DMS153 (cell line): ENCODE measurements around the gene THRAP3.
"Not testable (repeated sequence)": the region's sequence is repeated elsewhere in the genome, so short reads cannot be mapped to it uniquely, and the experiment has no call there.

Experiments
- DNase-seq: peaks from one replicate; lab custom pipeline; 2025; lab: John Stamatoyannopoulos, UW

The THRAP3 gene

DNA sequence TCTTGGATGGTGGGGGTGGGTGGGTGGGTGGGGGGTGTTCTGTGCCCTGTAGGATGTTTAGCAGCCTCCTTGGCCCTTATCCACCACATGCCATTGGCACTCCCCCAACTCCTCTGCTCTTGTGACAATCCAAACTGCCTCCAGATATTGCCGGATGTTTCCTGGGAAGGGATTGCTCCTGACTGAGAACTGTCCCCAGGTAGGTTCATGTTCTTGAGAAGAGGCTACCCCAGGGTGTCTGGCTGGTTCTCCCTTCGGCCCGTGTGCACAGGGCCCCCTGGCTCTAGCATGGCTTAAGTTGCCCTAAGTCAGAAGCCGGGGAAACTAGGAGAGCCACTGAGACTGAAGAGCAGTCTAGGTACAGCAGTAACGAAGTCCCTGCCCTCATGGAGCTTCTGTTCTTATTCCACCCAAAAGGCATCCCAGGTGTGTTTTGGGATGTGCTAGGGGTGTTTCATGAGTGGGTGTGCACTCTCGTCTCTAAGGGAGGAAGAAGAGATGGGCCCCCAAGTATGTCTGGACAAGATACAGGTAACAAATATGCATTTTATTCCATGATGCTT, 19.8 kb upstream of the THRAP3 start:
- DNase-seq, result no peak

DNA sequence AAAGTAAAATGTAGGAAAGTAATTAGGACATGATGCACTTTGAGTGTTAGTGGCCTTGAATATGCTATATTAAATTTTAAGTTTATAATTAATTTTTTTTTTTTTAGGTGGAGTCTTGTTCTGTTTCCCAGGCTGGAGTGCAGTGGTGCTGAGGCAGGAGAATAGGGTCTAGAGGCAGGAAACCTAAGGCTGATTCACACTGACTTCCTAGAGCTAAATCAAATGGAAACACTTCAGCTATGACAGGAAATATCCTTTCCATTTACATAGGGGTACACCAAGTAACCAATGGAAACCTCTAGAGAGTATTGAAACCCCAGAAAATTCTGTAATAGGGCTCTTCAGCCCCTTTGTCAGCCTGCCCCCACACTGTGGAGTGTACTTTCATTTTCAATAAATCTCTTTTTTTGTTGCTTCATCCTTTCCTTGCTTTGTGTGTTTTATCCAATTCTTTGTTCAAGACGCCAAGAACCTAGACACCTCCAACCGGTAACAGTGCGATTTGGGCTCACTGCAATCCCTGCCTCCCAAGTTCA, 17.9 kb upstream of the THRAP3 start:
- DNase-seq, result no peak

DNA sequence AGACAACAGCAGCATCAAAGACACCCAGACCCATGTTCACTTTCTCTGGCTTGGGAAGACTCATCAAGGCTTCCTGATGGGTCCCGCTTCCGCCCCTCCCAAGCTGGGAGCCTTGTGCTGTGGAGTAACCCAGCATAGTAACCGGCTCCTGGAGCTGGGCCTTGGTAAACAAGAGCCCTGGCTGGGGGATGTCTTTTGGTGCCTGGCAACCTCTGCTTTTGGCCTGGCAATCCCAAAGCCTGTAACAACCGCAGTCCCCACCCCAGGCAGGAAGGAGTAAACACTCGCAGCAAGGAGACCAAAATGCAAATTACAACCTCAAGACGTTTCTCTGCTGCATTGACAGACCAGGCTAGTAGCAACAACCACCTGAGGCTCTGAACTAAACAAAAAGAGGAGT, 16.9 kb upstream of the THRAP3 start:
- DNase-seq, result no peak

DNA sequence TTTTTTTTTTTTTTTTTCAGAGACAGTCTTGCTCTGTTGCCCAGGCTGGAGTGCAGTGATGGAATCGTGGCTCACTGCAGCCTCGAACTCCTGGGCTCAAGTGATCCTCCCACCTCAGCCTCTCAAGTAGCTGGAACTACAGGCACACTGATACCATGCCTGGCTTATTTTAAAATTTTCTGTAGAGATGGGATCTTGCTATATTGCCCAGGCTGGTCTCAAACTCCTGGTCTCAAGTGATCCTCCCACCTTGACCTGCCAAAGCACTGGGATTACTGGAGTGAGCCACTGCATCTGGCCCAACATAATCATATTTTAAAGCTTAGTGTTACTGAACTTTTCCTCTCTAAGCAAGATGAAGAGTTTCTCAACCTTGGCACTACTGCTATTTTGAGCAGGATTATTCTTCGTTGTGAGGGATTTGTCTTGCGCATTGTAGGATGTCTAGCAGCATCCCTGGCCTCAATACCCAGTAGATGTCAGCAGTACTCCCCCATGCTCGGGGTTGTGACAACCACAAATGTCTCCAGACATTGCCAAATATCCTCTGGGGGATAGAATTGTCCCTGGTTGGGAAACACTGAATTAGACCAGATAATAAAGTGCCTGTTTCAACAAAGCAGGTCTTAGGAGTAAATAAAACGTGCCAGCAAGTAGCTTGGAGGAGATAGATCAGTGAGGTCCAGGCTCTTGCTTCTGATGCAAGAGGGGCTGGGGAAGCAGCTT, 15.1 kb upstream of the THRAP3 start:
- no peak for DNase-seq

DNA sequence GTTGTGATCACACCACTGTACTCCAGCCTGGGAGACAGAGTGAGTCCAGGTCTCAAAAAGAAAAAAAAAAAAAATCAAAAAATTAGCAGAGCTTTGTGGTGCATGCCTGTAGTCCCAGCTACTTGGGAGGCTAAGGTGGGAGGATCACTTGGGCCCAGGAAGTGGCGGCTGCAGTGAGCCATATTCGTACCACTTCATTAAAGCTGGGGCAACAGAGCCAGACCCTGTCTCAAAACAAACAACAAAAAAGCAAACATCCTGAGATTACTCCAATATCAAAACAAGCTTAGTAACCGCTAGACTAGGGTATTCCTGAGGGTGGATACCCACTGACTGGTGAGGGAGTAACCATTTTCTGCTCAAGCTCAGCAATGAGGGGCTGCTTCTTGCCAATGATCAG, 12.9 kb upstream of the THRAP3 start:
- DNase-seq, result no peak

DNA sequence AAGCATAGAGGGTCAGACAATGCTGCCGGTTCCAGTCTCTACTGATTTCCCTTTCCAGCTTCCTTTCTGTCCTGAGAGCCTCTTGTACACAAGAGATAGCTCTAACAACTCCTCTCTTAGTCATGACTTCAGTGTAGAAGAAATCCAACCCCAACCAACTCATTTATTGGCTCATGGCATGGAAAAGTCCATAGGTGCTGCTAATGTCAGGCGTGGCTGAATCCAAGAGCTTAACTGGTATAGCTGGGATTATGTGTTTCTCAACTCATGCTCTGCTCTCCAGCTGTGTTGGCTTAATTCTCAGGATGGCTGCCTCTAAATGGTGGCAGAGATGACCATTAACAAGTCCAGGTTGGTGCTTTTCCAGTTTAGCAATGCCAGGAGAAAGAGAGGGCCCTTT, 12.4 kb upstream of the THRAP3 start:
- DNase-seq, result no peak

DNA sequence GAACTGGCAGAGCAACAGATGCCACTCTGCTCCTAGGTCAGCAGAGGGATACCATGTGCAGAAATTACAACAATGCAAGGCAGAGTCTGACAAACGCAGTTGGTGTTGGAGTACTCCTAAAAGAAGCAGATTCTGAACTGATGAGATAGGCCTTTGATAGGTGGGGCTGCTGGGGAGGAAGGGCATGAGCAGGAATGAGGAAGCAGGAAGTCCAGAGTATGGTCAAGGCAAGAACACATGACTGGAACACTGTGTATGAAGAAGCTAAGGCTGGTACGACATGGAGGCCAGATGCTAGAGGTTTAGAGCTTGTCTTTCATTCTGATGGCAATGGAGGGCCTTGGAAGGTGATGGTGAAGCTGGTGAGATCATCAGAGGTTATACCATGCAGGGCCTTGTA, 11.5 kb upstream of the THRAP3 start:
- DNase-seq, result no peak

DNA sequence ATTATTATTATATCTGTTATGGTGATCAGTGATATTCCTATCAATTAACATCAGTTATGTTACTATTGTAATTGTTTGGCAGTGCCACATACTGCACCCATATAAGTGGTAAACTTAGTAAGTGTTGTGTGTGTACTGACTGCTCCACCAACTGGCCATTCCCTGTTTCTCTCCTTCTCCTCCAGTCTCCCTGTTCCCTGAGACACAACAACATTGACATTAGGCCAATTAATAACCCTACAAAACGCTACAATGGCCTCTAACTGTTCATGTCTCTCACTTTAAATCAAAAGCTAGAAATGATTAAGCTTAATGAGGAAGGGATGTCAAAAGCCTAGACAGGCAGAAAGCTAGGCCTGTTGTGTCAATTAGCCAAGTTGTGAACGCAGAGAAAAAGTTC, 6.6 kb upstream of the THRAP3 start:
- DNase-seq, result no peak

DNA sequence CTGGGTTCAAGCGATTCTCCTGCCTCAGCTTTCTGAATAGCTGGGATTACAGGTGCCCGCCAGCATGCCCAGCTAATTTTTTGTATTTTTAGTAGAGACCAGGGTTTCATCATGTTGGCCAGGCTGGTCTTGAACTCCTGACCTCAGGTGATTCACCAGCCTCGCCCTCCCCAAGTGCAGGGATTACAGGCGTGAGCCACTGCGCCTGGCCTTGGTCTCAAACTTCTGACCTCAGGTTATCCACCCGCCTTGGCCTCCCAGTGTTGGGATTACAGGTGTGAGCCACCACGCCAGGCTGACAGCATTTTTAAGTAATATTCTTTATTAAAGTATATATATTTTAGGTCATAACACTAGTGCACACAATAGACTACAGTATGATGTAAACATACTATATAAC, 2.3 kb upstream of the THRAP3 start:
- DNase-seq, result not testable (repeated sequence)

DNA sequence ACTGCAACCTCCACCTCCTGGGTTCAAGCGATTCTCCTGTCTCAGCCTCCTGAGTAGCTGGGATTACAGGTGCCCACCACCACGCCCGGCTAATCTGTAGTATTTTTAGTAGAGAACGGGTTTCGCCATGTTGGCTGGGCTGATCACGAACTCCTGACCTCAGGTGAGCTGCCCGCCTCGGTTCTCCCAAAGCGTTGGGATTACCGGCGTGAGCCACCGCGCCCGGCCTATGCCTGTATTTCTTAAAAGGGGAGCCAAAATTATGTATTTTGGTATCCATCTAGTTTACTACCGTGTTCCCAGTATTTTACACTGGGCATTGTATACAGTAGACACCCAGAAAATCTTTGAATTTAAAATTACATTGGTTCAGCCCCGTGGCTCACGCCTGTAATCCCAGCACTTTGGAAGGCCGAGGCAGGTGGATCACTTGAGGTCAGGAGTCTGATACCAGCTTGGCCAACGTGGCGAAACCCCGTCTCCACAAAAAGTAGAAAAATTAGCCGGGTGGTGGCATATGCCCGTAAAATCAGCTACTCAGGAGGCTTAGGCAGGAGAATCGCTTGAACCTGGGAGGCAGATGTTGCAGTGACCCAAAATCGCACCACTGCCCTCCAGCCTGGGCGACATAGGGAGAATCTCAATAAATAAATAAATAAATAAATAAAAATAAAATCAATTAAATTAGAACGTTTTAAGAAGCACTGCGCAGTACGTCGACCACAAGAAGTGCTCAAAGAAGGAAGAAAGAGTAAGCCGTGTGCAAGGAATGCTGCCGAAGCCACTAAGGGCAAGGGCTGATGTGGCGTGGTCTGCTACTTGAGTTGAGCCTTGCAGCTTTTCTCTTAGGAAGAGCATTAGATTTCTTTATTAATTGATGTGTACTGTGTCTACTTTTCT, 1.5 kb upstream of the THRAP3 start:
- no peak for DNase-seq

DNA sequence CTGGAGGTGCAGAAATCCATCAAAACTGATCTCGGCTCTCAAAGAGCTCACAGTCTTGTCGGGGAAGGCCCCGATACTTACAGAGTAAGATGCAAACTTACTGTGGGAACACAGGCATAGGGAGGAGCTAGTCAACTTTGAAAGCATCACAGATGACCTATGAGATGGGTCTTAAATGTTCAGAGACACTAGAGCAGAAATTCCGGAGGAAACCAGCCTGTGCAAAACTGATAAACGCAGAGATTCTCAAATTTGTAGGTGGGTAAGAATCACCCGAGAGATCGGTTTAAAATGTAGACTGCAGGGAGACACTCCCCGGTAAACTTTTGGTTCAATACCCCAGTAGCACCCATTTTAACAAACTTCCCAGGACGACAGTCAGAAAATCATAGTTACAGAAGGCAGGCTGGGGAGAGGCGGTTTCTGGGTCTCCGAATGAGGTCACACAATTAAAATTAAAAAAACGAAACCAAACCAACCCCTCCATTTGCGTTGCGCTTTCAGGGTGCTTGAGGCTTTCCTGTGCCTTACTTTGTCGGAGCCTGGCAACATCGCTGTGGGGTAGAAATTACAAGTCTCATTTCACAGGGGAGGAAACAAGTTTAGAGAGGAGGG, 755 bp upstream of the THRAP3 start:
- no peak for DNase-seq

DNA sequence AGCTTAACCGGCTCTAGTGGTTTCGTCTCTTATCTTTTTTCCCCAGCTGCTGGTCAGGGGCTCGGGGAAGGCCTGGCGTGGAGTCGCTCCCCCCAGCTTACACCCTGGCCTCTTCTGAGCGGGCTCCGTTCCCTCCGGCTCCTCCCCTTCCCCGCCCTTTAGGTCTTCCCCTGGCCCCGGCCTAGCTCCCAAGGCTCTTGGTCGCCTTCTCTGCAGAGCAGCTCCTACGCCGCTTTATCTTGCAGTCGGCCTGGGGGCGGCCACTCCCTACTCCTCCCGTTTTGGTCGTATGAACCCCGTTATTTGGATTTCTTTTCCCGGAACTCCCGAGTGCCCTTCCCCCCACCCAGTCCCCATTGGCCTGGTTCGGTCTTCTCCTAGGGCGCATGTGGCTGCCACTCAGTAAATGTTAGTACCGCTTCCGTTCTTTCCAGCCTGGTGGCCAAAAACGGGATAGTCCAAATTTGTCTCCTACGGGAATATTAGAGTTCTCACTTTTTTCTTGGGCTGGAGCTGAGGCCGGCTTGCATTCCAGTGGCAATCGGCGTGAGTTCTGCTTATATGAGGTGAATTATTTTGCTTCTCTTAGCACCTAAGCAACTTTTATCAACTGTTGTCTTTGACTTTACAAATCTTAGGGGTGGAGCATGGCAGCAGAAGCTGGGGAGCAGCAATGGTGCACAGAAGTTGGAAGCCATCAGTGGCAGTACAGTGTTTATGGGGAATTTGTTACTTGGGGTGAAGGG, 467 bp downstream of the THRAP3 start:
- DNase-seq, result peak; percentile 78

DNA sequence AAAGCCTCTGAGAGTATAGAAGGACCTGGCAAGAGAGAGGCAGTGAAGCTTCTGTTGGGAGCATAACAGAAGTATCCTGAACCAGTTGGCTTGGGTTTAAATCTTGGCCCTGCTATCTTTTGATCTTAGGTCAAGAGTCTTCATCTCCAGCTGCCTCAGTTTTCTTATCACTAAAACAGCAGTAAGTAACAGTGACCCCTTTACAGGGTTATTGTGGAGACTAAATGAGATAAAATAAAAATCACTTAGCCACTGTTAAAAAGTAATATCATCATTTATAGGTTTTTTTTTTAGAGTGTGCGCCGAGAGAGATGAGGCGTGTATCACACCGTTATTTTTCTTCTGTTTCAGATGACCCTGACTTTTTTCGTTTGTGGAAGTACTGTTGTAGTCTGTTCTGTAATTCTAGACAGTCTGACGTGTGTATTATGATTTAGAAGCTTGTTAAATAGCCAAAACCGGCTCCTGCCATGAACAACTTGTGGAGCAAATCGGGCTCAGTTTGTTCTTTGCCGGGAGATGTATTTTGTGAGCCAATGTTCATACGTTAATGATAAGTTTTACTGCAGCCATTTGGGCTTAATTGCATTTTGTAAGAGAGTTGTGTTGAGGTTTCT, 1.1 kb downstream of the THRAP3 start:
- DNase-seq, result no peak

DNA sequence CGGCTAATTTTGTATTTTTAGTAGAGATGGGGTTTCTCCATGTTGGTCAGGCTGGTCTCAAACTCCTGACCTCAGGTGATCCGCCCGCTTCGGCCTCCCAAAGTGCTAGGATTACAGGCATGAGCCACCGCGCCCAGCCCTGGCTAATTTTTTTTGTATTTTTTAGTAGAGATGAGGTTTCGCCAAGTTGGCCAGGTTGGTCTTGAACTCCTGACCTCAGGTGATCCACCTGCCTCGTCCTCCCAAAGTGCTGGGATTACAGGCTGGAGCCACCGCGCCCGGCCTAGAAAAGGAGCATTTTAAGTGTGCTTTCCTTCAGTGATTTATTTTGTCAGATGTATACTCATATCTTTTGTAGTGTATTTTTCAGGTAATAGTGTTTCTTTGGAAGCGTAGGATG, 6.0 kb downstream of the THRAP3 start:
- DNase-seq, result not testable (repeated sequence)

DNA sequence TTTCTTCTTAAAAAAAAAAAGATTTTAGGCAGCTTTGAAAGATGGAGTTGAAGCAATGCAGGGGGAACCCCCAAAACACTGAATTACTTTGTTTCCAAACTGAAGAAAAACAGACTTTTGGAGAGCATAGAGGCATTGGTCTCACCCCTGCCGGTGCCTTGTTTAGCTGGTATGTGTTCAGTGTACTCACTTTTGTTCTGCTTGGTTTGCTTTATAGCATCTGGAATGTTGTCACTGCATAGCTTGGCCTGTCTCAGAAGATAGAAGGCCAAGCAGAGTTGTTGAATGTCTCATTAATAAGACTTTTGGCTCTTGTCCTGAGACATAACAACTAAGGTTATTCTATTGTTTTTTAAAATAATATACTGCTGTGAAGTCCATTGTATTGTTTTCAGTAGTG, 6.9 kb downstream of the THRAP3 start:
- no peak for DNase-seq

DNA sequence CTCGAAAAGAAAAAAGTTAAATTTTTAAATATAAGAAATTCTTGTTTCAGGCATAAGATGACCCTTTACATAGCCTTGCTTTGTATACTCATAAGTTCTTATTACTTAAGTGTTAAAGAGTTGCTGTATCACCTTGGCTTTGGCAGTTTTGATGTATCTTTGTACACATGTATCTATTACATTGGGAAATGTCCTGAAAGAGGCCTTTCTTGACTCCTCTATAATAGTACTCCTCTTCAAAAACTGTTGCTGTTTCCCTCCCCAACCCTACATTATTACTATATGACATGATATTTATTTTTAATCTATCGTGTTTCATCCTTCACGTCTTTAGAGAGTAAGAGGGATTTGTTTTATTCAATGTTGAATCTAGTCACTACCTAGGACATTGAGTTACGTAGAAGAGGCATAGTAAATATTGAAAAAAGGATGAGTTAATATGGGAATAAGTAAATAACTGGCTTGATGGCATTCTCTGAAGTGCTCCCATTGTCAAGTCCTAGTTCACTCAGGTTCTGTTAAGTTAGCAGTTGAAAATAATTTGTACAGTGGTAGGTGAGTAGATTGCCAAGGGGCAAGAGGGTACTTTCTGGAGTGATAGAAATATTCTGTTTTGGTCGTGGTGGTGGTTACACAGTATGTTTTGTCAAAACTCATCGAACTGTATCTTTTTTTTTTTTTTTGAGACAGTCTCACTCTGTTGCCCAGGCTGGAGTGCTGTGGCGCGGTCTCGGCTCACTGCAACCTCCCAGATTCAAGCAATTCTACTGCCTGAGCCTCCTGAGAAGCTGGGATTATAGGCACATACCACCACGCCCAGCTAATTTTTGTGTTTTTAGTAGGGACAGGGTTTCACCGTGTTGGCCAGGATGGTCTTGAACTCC, 8.2 kb downstream of the THRAP3 start:
- no peak for DNase-seq

DNA sequence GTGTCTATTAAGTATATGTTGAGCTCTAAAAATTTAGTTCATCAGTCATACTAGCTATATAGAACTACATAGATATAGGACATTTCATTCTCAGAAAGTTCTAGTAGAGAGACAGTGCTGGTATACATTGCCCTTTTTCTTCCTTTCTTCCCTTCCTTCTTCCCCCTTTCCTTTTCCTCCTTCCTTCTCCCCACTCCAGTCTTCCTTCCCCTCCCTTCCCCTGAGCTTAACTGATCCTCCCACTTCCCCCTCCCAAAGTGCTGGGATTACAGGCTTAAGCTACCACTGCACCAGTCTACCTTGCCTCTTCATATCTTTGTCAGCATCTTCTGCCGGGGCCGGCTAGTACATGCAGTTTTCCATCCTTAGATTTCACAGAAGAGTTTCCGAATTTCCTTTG, 12.1 kb downstream of the THRAP3 start:
- DNase-seq, result no peak

DNA sequence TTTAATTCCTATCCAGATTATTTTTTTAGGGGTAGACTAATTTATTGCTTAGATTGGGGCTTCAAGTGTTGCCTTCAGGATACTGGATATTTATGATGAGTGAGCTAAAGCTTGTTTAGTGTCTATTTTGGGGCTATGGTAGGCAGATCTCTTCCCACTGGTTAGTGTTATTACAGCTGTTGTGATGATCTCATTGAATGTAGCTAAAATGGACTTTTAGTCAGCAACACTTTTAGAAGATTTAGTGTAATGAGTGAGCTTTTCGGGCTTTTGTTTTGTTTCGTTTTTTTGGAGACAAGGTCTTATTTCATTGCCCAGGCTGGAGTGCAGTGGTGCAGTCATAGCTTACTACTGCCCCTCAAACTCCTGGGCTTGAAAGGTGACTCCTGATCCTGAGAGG, 14.2 kb downstream of the THRAP3 start:
- no peak for DNase-seq

DNA sequence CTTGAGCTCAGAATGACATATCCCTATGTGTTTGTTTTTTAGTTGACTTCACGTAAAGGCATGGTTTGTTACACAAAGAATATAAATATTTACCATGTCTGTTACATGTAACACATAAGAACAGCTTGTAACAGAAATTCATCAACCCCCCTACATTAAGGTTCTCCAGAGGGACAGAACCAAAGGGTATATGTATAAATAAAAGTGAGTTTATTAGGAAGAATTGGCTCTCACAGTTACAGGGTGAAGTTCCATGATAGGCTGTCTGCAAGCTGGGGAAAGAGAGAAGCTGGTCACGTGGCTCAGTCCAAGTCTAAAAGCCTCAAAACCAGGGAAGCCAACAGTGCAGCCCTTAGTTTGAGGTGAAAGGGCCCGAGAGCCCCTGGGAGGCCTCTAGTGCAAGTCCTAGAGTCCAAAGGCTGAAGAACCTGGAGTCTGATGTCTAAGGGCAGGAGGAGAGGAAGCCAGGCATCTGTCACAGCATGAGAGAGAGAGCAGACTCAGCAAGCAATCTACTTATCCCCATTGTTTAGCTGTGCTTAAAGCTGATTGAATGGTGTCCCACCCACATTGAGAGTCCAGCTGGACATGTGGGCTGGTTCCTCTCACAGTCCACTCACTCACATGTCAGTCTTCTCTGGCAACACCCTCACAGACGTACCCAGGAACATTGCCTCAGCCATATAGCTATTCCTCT, 15.8 kb downstream of the THRAP3 start:
- no peak for DNase-seq

DNA sequence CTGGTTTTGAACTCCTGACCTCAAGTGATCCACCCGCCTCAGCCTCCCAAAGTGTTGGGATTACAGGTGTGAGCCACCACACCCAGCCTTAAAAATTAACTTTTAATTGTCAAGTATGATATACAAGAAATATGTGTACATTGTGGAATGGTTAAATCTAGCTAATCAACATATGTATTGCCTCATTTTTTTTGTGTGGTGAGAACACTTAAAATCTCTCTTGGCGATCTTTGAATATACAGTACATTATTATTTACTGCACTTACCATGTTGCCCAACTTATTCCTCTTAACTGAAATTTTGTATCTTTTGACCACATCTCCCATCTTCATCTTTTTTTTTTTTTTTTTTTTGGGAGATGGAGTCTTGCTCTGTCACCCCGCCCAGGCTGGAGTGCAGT, 23.3 kb downstream of the THRAP3 start:
- DNase-seq, result no peak
